SK-N-SH (cell line): Measurements from ENCODE around the gene SAMD1. TPM values are rescaled to one million over a fixed set of nuclear protein-coding genes. Genes with fewer than 3 reads are reported as not detected.
"Not testable (repeated sequence)": the region's sequence is repeated elsewhere in the genome, so short reads cannot be mapped to it uniquely, and the experiment has no call there.

Experiments
- CTCF ChIA-PET: fragments of 300-600, 350-600 bp; formaldehyde crosslinking; extraction: SDS; loops from one replicate; lab custom pipeline; 2021; lab: Yijun Ruan, JAX
- POLR2A ChIA-PET: fragments of 350-600 bp; sonication (Branson Sonifier 250); formaldehyde crosslinking; extraction: SDS; loops from one replicate; lab custom pipeline; 2020; ENCODE audit warnings: antibody characterized with exemption, inconsistent platforms; lab: Yijun Ruan, JAX
- DNase-seq: peaks from one replicate; pipeline ENCODE4 v3.0.0; 2012
- H2AFZ ChIP-seq: fragments of 200-600 bp; sonication (generic); 2 replicates; pipeline ENCODE4 v1.8.1; 2016; ENCODE audit warnings: antibody characterized with exemption, mild to moderate bottlenecking, low read depth
- H3F3A ChIP-seq: fragments of 200-600 bp; sonication (generic); replicated peaks from 2 replicates; pipeline ENCODE3; 2016; ENCODE audit warnings: antibody characterized with exemption, mild to moderate bottlenecking; ENCODE audit not compliant: insufficient read depth
- H3K27ac ChIP-seq, 2 experiments: fragments of 200-500 bp in 1 of 2; fragments of 200-600 bp in 1 of 2; sonication (Bioruptor generic) in 1 of 2; sonication (generic), shearing (Covaris generic) in 1 of 2; 2 replicates each; pipeline versions ENCODE4 v1.5.1 to v1.6.1; 2014 to 2016; ENCODE audit warnings: low read depth in 2 of 2, inconsistent platforms in 1 of 2, low read length in 1 of 2, mild to moderate bottlenecking in 1 of 2, mixed read lengths in 1 of 2
- H3K27me3 ChIP-seq: fragments of 200-600 bp; sonication (generic), shearing (Covaris generic); 2 replicates; pipeline ENCODE4 v1.6.1; 2016; ENCODE audit warnings: mixed run types; ENCODE audit not compliant: insufficient read depth
- H3K36me3 ChIP-seq, 2 experiments: fragments of 200-500 bp in 1 of 2; fragments of 200-600 bp in 1 of 2; sonication (Bioruptor generic) in 1 of 2; sonication (generic) in 1 of 2; replicated peaks in 1 of 2; 2 replicates each; pipeline versions ENCODE3 to v1.5.1; 2014 to 2016; ENCODE audit warnings: low read length in 1 of 2, mild to moderate bottlenecking in 1 of 2; ENCODE audit not compliant: insufficient read depth in 2 of 2, control insufficient read depth in 1 of 2
- H3K4me1 ChIP-seq, 2 experiments: fragments of 200-500 bp in 1 of 2; fragments of 200-600 bp in 1 of 2; sonication (Bioruptor generic) in 1 of 2; sonication (generic), shearing (Covaris generic) in 1 of 2; 2 replicates each; pipeline versions ENCODE4 v1.5.1 to v1.6.1; 2014 to 2016; ENCODE audit warnings: low read depth in 1 of 2, low read length in 1 of 2, mixed run types in 1 of 2; ENCODE audit not compliant: insufficient read depth in 2 of 2, control insufficient read depth in 1 of 2
- H3K4me2 ChIP-seq: fragments of 200-600 bp; sonication (generic), shearing (Covaris generic); 2 replicates; pipeline ENCODE4 v1.6.1; 2017; ENCODE audit warnings: mixed run types
- H3K4me3 ChIP-seq, 2 experiments: fragments of 200-500 bp in 1 of 2; fragments of 200-600 bp in 1 of 2; sonication (Bioruptor generic) in 1 of 2; sonication (generic), shearing (Covaris generic) in 1 of 2; 2 replicates each; pipeline versions ENCODE4 v1.5.1 to v1.8.1; 2014 to 2016; ENCODE audit warnings: low read depth in 2 of 2, inconsistent platforms in 1 of 2, low read length in 1 of 2, mild to moderate bottlenecking in 1 of 2, mixed read lengths in 1 of 2, moderate library complexity in 1 of 2
- H3K79me2 ChIP-seq: fragments of 200-600 bp; sonication (generic); 2 replicates; pipeline ENCODE4 v1.8.1; 2017; ENCODE audit warnings: mild to moderate bottlenecking; ENCODE audit not compliant: insufficient read depth
- H3K9ac ChIP-seq: fragments of 200-600 bp; sonication (generic); 2 replicates; pipeline ENCODE4 v1.6.1; 2017; ENCODE audit warnings: mixed run types
- H3K9me2 ChIP-seq: fragments of 200-600 bp; sonication (generic); 2 replicates; pipeline ENCODE4 v1.6.1; 2017; ENCODE audit warnings: mixed run types
- H3K9me3 ChIP-seq: fragments of 200-600 bp; sonication (generic); 2 replicates; pipeline ENCODE4 v1.6.1; 2017; ENCODE audit warnings: mixed run types, mild to moderate bottlenecking, moderate library complexity
- H4K20me1 ChIP-seq: fragments of 200-600 bp; sonication (generic); 2 replicates; pipeline ENCODE4 v1.6.1; 2017; ENCODE audit warnings: mild to moderate bottlenecking, mixed run types; ENCODE audit not compliant: insufficient read depth
- CTCF ChIP-seq: fragments of 200-600 bp; sonication (generic); IDR thresholded peaks from 2 replicates; pipeline ENCODE4 v1.6.1; 2017; ENCODE audit warnings: antibody characterized with exemption, mild to moderate bottlenecking, moderate library complexity
- FOXM1 ChIP-seq: IDR thresholded peaks from 2 replicates; pipeline ENCODE4 v1.4.0; 2012; ENCODE audit warnings: low read depth, mild to moderate bottlenecking
- GATA2 ChIP-seq: sonication (generic); formaldehyde crosslinking; IDR thresholded peaks from 2 replicates; pipeline ENCODE4 v1.5.0; 2020; ENCODE audit warnings: mild to moderate bottlenecking, missing genetic modification reagents
- IRF3 ChIP-seq: fragments of 150-350 bp; IDR thresholded peaks from 2 replicates; pipeline ENCODE4 v1.6.1; 2016; ENCODE audit warnings: mild to moderate bottlenecking, low read depth, low read length
- JUND ChIP-seq: IDR thresholded peaks from 2 replicates; pipeline ENCODE4 v1.4.0; 2012
- NFIC ChIP-seq: IDR thresholded peaks from 2 replicates; pipeline ENCODE4 v1.4.0; 2012; ENCODE audit warnings: borderline replicate concordance
- RAD21 ChIP-seq: IDR thresholded peaks from 2 replicates; pipeline ENCODE4 v1.6.1; 2012; ENCODE audit warnings: mild to moderate bottlenecking, low read length
- RFX5 ChIP-seq: IDR thresholded peaks from 2 replicates; pipeline ENCODE4 v1.6.1; 2012; ENCODE audit warnings: mild to moderate bottlenecking, improper control_type of control experiment, low read length
- RXRA ChIP-seq: IDR thresholded peaks from 2 replicates; pipeline ENCODE4 v1.4.0; 2012; ENCODE audit warnings: low read depth, mild to moderate bottlenecking, borderline replicate concordance
- SMC3 ChIP-seq: IDR thresholded peaks from 2 replicates; pipeline ENCODE4 v1.6.1; 2012; ENCODE audit warnings: low read depth, low read length, improper control_type of control experiment
- TCF12 ChIP-seq: IDR thresholded peaks from 2 replicates; pipeline ENCODE4 v1.4.0; 2012
- USF1 ChIP-seq: IDR thresholded peaks from 2 replicates; pipeline ENCODE4 v1.4.0; 2012; ENCODE audit warnings: low read depth, borderline replicate concordance
- USF2 ChIP-seq: fragments of 150-350 bp; IDR thresholded peaks from 2 replicates; pipeline ENCODE4 v1.6.1; 2017; ENCODE audit warnings: antibody characterized with exemption, low read length, low read depth, borderline replicate concordance
- WGBS: methylation state at CpG from one replicate; pipeline ENCODE4 v1.1.6; 2017; ENCODE audit warnings: low lambda C conversion rate; 5-methylcytosine and 5-hydroxymethylcytosine counted together
- polyA plus RNA-seq, 3 experiments: library from polyadenylated mRNA; depleted of rRNA; stranded (reverse); fragments of >200 nt; gene quantifications; 2 replicates each; pipeline ENCODE4 v1.2.3, GENCODE V29; 2012

Gene SAMD1
- polyA plus RNA-seq, 1 of the 3 experiments (the other 2 are of a cell fraction) = 19.0 TPM

GRCh38 chr19:14051980-14052379 is 38.6 kb downstream of the SAMD1 start:
- DNase-seq = peak; percentile 11
- Histone ChIP-seq H3K27ac (no peak overlapping the region), H3K4me2 (no peak overlapping the region), H3F3A (peaks cover 8% of the 10 kb centered on the region), H3K4me3 (no peak overlapping the region), H3K9me2 (no peaks in the 10 kb centered on the region), H3K9me3 (no peaks in the 10 kb centered on the region), H3K4me1 (no peaks in the 10 kb centered on the region; a peak in 1 of 4 replicates), H3K79me2 (no peaks in the 10 kb centered on the region), H3K36me3 (no peaks in the 10 kb centered on the region), H2AFZ (no peak overlapping the region), H4K20me1 (no peaks in the 10 kb centered on the region), H3K27me3 (no peaks in the 10 kb centered on the region), H3K9ac (no peak overlapping the region)
- POLR2A ChIA-PET = no interaction called here
- CTCF ChIA-PET = interaction anchor here (1.1 to 3.0 kb wide), 6 partner anchors 9 to 171 kb away, joined by 3 to 15 read pairs (median 5); partner anchors contain the start of gene MISP3
- TF ChIP-seq SMC3 (no peak), IRF3 (no peak), USF2 (no peak), NFIC (no peak), FOXM1 (no peak), CTCF (no peak), USF1 (no peak), JUND (no peak), RXRA (no peak), RAD21 (no peak), GATA2 (CRISPR knock-in tag) (no peak), RFX5 (no peak), TCF12 (no peak)
- 70% methylated on average over 4 of the region's 9 CpGs for WGBS

- CTCF ChIA-PET = interaction anchor here (1.2 to 4.5 kb wide), 5 partner anchors 8 to 24 kb away, joined by 4 to 34 read pairs (median 5); no protein-coding TSS in a partner anchor
- H3F3A ChIP-seq, POLR2A ChIA-PET, H3K9me2 ChIP-seq, H3K4me1 ChIP-seq, H3K27ac ChIP-seq, H3K4me3 ChIP-seq, H2AFZ ChIP-seq, H3K9ac ChIP-seq, H3K36me3 ChIP-seq, DNase-seq, H3K79me2 ChIP-seq, H3K9me3 ChIP-seq, H3K4me2 ChIP-seq, H3K27me3 ChIP-seq, H4K20me1 ChIP-seq: not testable (repeated sequence)
- 94% methylated on average over 11 of the region's 11 CpGs for WGBS
Measured at GRCh38 chr19:14050961-14051360, 39.6 kb downstream of the SAMD1 start.
